ENCODE data around the gene TUFT1. TPM values are rescaled to one million over a fixed set of nuclear protein-coding genes. Genes with fewer than 3 reads are reported as not detected.

The TUFT1 gene
- total RNA-seq, 2 donors from 2014 or later = 12.7 to 18.3 TPM

GRCh38 chr1:151504759-151505158 lies 35.4 kb upstream of the TUFT1 start:
- Histone ChIP-seq H3K9me3 (ENCODE audit: control insufficient read depth, low read length) (no peaks in the 10 kb centered on the region), H3K4me1 (ENCODE audit: control insufficient read depth, insufficient read depth, low read length) (peaks cover 15% of the 10 kb centered on the region), H3K36me3 (ENCODE audit: control insufficient read depth, insufficient read depth, low read length) (no peaks in the 10 kb centered on the region), H3K4me3 (ENCODE audit: low read length) (no peak overlapping the region), H3K27ac (ENCODE audit: low read depth, low read length) (no peak overlapping the region), H3K9ac (ENCODE audit: extremely low read depth, low read length, poor library complexity, severe bottlenecking) (no peak overlapping the region), H3K27me3 (ENCODE audit: control insufficient read depth, insufficient read depth, low read length, poor library complexity, severe bottlenecking) (no peaks in the 10 kb centered on the region)
- H3K36me3 Mint-ChIP-seq (ENCODE audit: low read depth) = no peaks in the 10 kb centered on the region
- no peak overlapping the region for H3K4me3 Mint-ChIP-seq
- H3K9me3 Mint-ChIP-seq = no peaks in the 10 kb centered on the region
- peaks cover 2% of the 10 kb centered on the region for H3K27me3 Mint-ChIP-seq (ENCODE audit: insufficient read depth)
- H3K27ac Mint-ChIP-seq = no peak overlapping the region
- 90 to 95% methylated on average over 2 to 4 of the region's 4 CpGs for WGBS, 2 experiments (ENCODE audit: insufficient coverage in 1 of 2, insufficient read length in 1 of 2)
- DNase-seq = no peak
- TF ChIP-seq CTCF (conservative IDR thresholded peaks at IDR 0.05) = no peak
- peaks cover 26% of the 10 kb centered on the region for H3K4me1 Mint-ChIP-seq

- H3K4me3 ChIP-seq (ENCODE audit: low read length) = no peak overlapping the region
- H3K9ac ChIP-seq (ENCODE audit: extremely low read depth, low read length, poor library complexity, severe bottlenecking) = no peak overlapping the region
- no peaks in the 10 kb centered on the region for H3K36me3 ChIP-seq (ENCODE audit: control insufficient read depth, insufficient read depth, low read length)
- H3K27ac ChIP-seq (ENCODE audit: low read depth, low read length) = no peak overlapping the region
- Mint-ChIP-seq H3K4me3 (no peak overlapping the region), H3K36me3 (ENCODE audit: low read depth) (no peaks in the 10 kb centered on the region), H3K4me1 (peaks cover 28% of the 10 kb centered on the region), H3K27ac (peak overlapping the region; percentile 30), H3K9me3 (no peaks in the 10 kb centered on the region), H3K27me3 (ENCODE audit: insufficient read depth) (no peaks in the 10 kb centered on the region)
- H3K9me3 ChIP-seq (ENCODE audit: control insufficient read depth, low read length) = no peaks in the 10 kb centered on the region
- H3K27me3 ChIP-seq (ENCODE audit: control insufficient read depth, insufficient read depth, low read length, poor library complexity, severe bottlenecking) = no peaks in the 10 kb centered on the region
- no peak for TF ChIP-seq CTCF (conservative IDR thresholded peaks at IDR 0.05)
- peaks cover 8% of the 10 kb centered on the region for H3K4me1 ChIP-seq (ENCODE audit: control insufficient read depth, insufficient read depth, low read length)
- WGBS, 2 experiments (ENCODE audit: insufficient coverage in 1 of 2, insufficient read length in 1 of 2) = 89 to 91% methylated on average over 5 to 6 of the region's 6 CpGs
- DNase-seq = peak; percentile 48
These were observed 31.3 kb upstream of the TUFT1 start for GRCh38 chr1:151508833-151509232.

- H3K27ac Mint-ChIP-seq = peak overlapping the region; percentile 96
- peak; percentile 37 for DNase-seq
- H3K4me3 Mint-ChIP-seq = peak overlapping the region; percentile 78
- Histone ChIP-seq H3K4me3 (ENCODE audit: low read length) (no peak overlapping the region), H3K27ac (ENCODE audit: low read depth, low read length) (no peak overlapping the region), H3K9me3 (ENCODE audit: control insufficient read depth, low read length) (no peaks in the 10 kb centered on the region), H3K4me1 (ENCODE audit: control insufficient read depth, insufficient read depth, low read length) (peaks cover 14% of the 10 kb centered on the region), H3K27me3 (ENCODE audit: control insufficient read depth, insufficient read depth, low read length, poor library complexity, severe bottlenecking) (no peaks in the 10 kb centered on the region), H3K36me3 (ENCODE audit: control insufficient read depth, insufficient read depth, low read length) (no peaks in the 10 kb centered on the region), H3K9ac (ENCODE audit: extremely low read depth, low read length, poor library complexity, severe bottlenecking) (no peak overlapping the region)
- TF ChIP-seq CTCF (conservative IDR thresholded peaks at IDR 0.05) = no peak
- H3K4me1 Mint-ChIP-seq = peaks cover 29% of the 10 kb centered on the region
- 97 to 100% methylated on average over 7 to 15 of the region's 15 CpGs for WGBS, 2 experiments (ENCODE audit: insufficient coverage in 1 of 2, insufficient read length in 1 of 2)
- H3K9me3 Mint-ChIP-seq = no peaks in the 10 kb centered on the region
- no peaks in the 10 kb centered on the region for H3K27me3 Mint-ChIP-seq (ENCODE audit: insufficient read depth)
- no peaks in the 10 kb centered on the region for H3K36me3 Mint-ChIP-seq (ENCODE audit: low read depth)
These were observed 30.6 kb upstream of the TUFT1 start for GRCh38 chr1:151509350-151510019.

All from endodermal cell (in vitro differentiated cells).